Endometrium (tissue), 2 donors: Measurements from ENCODE around the gene CRYBG1.
"Not testable (repeated sequence)": the region's sequence is repeated elsewhere in the genome, so short reads cannot be mapped to it uniquely, and the experiment has no call there.

Experiments
- FAIRE-seq: peaks from 2 replicates; lab custom pipeline; 2012; peaks lifted over from hg19 to GRCh38; lab: Jason Lieb, UNC
- donor health status: control.
- donor health status: control.

Gene CRYBG1

GRCh38 chr6:106528521-106528920, 168.0 kb downstream of the CRYBG1 start:
- no peak for FAIRE-seq

GRCh38 chr6:106529438-106529837, 168.9 kb downstream of the CRYBG1 start:
- FAIRE-seq, result no peak

- no peak for FAIRE-seq
Measured at GRCh38 chr6:106530026-106530425, 169.5 kb downstream of the CRYBG1 start.

GRCh38 chr6:106530502-106530901, 170.0 kb downstream of the CRYBG1 start:
- no peak for FAIRE-seq

- FAIRE-seq, result no peak
Measured at GRCh38 chr6:106533054-106533453, 172.5 kb downstream of the CRYBG1 start.

- no peak for FAIRE-seq
Measured at GRCh38 chr6:106534004-106534403, 173.5 kb downstream of the CRYBG1 start.

- FAIRE-seq, result no peak
Measured at GRCh38 chr6:106534564-106534982, 174.1 kb downstream of the CRYBG1 start.

- FAIRE-seq, result no peak
Measured at GRCh38 chr6:106535012-106535411, 174.5 kb downstream of the CRYBG1 start.

GRCh38 chr6:106536357-106536756, 175.8 kb downstream of the CRYBG1 start:
- no peak for FAIRE-seq

GRCh38 chr6:106536851-106537250, 176.3 kb downstream of the CRYBG1 start:
- no peak for FAIRE-seq

GRCh38 chr6:106537662-106538061, 177.1 kb downstream of the CRYBG1 start:
- no peak for FAIRE-seq

- no peak for FAIRE-seq
Measured at GRCh38 chr6:106538145-106538544, 177.6 kb downstream of the CRYBG1 start.

- FAIRE-seq, result no peak
Measured at GRCh38 chr6:106539936-106540335, 179.4 kb downstream of the CRYBG1 start.

- peak; percentile 23 for FAIRE-seq
Measured at GRCh38 chr6:106540432-106540831, 179.9 kb downstream of the CRYBG1 start.

GRCh38 chr6:106540907-106541306, 180.4 kb downstream of the CRYBG1 start:
- no peak for FAIRE-seq

GRCh38 chr6:106546261-106546690, 185.8 kb downstream of the CRYBG1 start:
- no peak for FAIRE-seq

- FAIRE-seq, result no peak
Measured at GRCh38 chr6:106546691-106547414, 186.3 kb downstream of the CRYBG1 start.

- no peak for FAIRE-seq
Measured at GRCh38 chr6:106547601-106548453, 187.3 kb downstream of the CRYBG1 start.

GRCh38 chr6:106548926-106549455, 188.5 kb downstream of the CRYBG1 start:
- not testable (repeated sequence) for FAIRE-seq

- FAIRE-seq, result no peak
Measured at GRCh38 chr6:106549521-106549920, 189.0 kb downstream of the CRYBG1 start.

GRCh38 chr6:106551155-106551554, 190.6 kb downstream of the CRYBG1 start:
- FAIRE-seq, result no peak

- FAIRE-seq, result no peak
Measured at GRCh38 chr6:106553440-106553839, 192.9 kb downstream of the CRYBG1 start.

- FAIRE-seq, result no peak
Measured at GRCh38 chr6:106555767-106556166, 195.2 kb downstream of the CRYBG1 start.
